CD4-positive, alpha-beta T cell (primary cell): ENCODE data around the gene CHRM4. TPM values are rescaled to one million over a fixed set of nuclear protein-coding genes. Genes with fewer than 3 reads are reported as not detected.
A peak's percentile ranks its signal among the peaks of the same experiment; 100 is the strongest.

Experiments
- ATAC-seq: fragments of 200-7000 bp; cut with Tn5 transposase; one replicate; pipeline ENCODE4 v1.10.0; 2022; ENCODE audit warnings: mild to moderate bottlenecking; ENCODE audit not compliant: poor library complexity
- CTCF ChIA-PET: fragments of 350-600 bp; sonication (Branson Sonifier 250); formaldehyde crosslinking; loops from one replicate; lab custom pipeline; 2021; ENCODE audit warnings: antibody characterized with exemption, inconsistent platforms; lab: Charles Lee
- POLR2A ChIA-PET: fragments of 350-600 bp; sonication (Branson Sonifier 250); formaldehyde crosslinking; loops from one replicate; lab custom pipeline; 2021; ENCODE audit warnings: antibody characterized with exemption, inconsistent platforms; lab: Charles Lee
- DNase-seq, 14 experiments: peaks; one replicate each; pipeline ENCODE4 v3.0.0-alpha.2; 2013 to 2020; ENCODE audit warnings: mixed read lengths in 2 of 14
- H3K27ac ChIP-seq, 2 donors: one replicate each; pipeline versions ENCODE4 v1.5.1 to v1.7.0; 2013; ENCODE audit warnings: low read length in 2 of 2, low read depth in 1 of 2, mild to moderate bottlenecking in 1 of 2
- H3K27me3 ChIP-seq, 2 experiments: 1 replicate in 1 of 2; 2 replicates in 1 of 2; pipeline versions ENCODE4 v1.6.1 to v1.7.0; 2013; ENCODE audit warnings: low read length in 2 of 2, control low read depth in 1 of 2, mild to moderate bottlenecking in 1 of 2, moderate library complexity in 1 of 2; ENCODE audit not compliant: insufficient read depth in 2 of 2, control insufficient read depth in 1 of 2
- H3K36me3 ChIP-seq: one replicate; pipeline ENCODE4 v1.6.1; 2013; ENCODE audit warnings: low read length, control low read depth; ENCODE audit not compliant: insufficient read depth
- H3K4me1 ChIP-seq: one replicate; pipeline ENCODE4 v1.6.1; 2013; ENCODE audit warnings: low read length, control low read depth; ENCODE audit not compliant: insufficient read depth
- H3K4me3 ChIP-seq: one replicate; pipeline ENCODE4 v1.5.1; 2013; ENCODE audit warnings: mild to moderate bottlenecking, low read length, moderate library complexity
- H3K9me3 ChIP-seq, 2 experiments: 1 replicate in 1 of 2; 2 replicates in 1 of 2; pipeline versions ENCODE4 v1.6.1 to v1.7.0; 2013; ENCODE audit warnings: low read length in 2 of 2, mild to moderate bottlenecking in 2 of 2, control low read depth in 1 of 2, moderate library complexity in 1 of 2; ENCODE audit not compliant: control insufficient read depth in 1 of 2, insufficient read depth in 1 of 2
- H3K27ac Mint-ChIP-seq: one replicate; pipeline ENCODE4 v1.8.0; 2020; ENCODE audit warnings: mixed read lengths
- H3K27me3 Mint-ChIP-seq: one replicate; pipeline ENCODE4 v1.8.0; 2021; ENCODE audit warnings: mixed read lengths
- H3K36me3 Mint-ChIP-seq: one replicate; pipeline ENCODE4 v1.8.0; 2021; ENCODE audit warnings: low read depth, mixed read lengths
- H3K4me1 Mint-ChIP-seq: one replicate; pipeline ENCODE4 v1.8.0; 2021; ENCODE audit warnings: low read depth, mixed read lengths
- H3K4me3 Mint-ChIP-seq: one replicate; pipeline ENCODE4 v1.8.0; 2020; ENCODE audit warnings: mild to moderate bottlenecking, mixed read lengths
- H3K9me3 Mint-ChIP-seq: one replicate; pipeline ENCODE4 v1.8.0; 2020; ENCODE audit warnings: mixed read lengths
- CTCF ChIP-seq: fragments of 200-600 bp; IDR thresholded peaks from one replicate; pipeline ENCODE4 v1.8.0; 2022; ENCODE audit warnings: antibody characterized with exemption, mild to moderate bottlenecking
- intact Hi-C, 2 experiments: fragments of 100-400 bp; cut with DNase I in 1 of 2; cut with micrococcal nuclease in 1 of 2; formaldehyde crosslinking; loops; one replicate each; pipeline versions ENCODE4 v1.15.1 to v1.9.0; 2023 to 2025; cut with DNase I, micrococcal nuclease
- total RNA-seq, 174 experiments: library from RNA in 2 of 174; stranded (reverse) in 2 of 174; gene quantifications; one replicate each; pipeline ENCODE4 v1.2.3 and lab custom pipeline; 2021 to 2026

The CHRM4 gene
- total RNA-seq, 2 experiments from 2014 or later = 3.2 to 3.7 TPM

- DNase-seq (no peak), ATAC-seq (no peak)
- Histone ChIP-seq H3K27ac (peak overlapping the region; percentile 71 to 77), H3K27me3 (no peaks in the 10 kb centered on the region), H3K36me3 (peaks cover 38% of the 10 kb centered on the region), H3K9me3 (no peaks in the 10 kb centered on the region), H3K4me1 (peaks cover 87% of the 10 kb centered on the region), H3K4me3 (peak overlapping the region; percentile 56)
- Mint-ChIP-seq H3K36me3 (peaks cover 51% of the 10 kb centered on the region), H3K27ac (peak overlapping the region; percentile 89), H3K4me3 (peak overlapping the region; percentile 75), H3K4me1 (peaks cover 73% of the 10 kb centered on the region), H3K27me3 (no peaks in the 10 kb centered on the region), H3K9me3 (no peaks in the 10 kb centered on the region)
- POLR2A ChIA-PET = interaction anchor here (0.9 to 14.3 kb wide), 10 partner anchors 9 to 349 kb away, joined by 3 to 266 read pairs (median 8); partner anchors contain the start of gene ZNF408
- TF ChIP-seq CTCF = no peak
- intact Hi-C loops = loop anchor here (1.0 to 5.0 kb wide), 3 partner anchors 16 to 186 kb away; no protein-coding TSS in a partner anchor
- CTCF ChIA-PET = interaction anchor here (0.8 to 3.5 kb wide), 14 partner anchors 9 to 386 kb away, joined by 3 to 40 read pairs (median 4); partner anchors contain the start of gene ATG13
These were observed 40.0 kb downstream of the CHRM4 start for GRCh38 chr11:46351606-46352005.

- DNase-seq = no peak
- H3K4me1 ChIP-seq = peaks cover 87% of the 10 kb centered on the region
- Mint-ChIP-seq H3K27ac (peak overlapping the region; percentile 89), H3K4me1 (peaks cover 73% of the 10 kb centered on the region), H3K4me3 (peak overlapping the region; percentile 75), H3K27me3 (no peaks in the 10 kb centered on the region), H3K36me3 (peaks cover 51% of the 10 kb centered on the region), H3K9me3 (no peaks in the 10 kb centered on the region)
- no peaks in the 10 kb centered on the region for H3K9me3 ChIP-seq
- H3K4me3 ChIP-seq = peak overlapping the region; percentile 56
- no peak for ATAC-seq
- no peaks in the 10 kb centered on the region for H3K27me3 ChIP-seq
- peaks cover 35% of the 10 kb centered on the region for H3K36me3 ChIP-seq
- intact Hi-C loops = loop anchor here (5.0 kb wide), 2 partner anchors 54 to 186 kb away; no protein-coding TSS in a partner anchor
- peak overlapping the region; percentile 59 to 65 for H3K27ac ChIP-seq
- ChIA-PET CTCF (interaction anchor here (0.8 to 3.5 kb wide), 6 partner anchors 10 to 38 kb away, joined by 3 to 40 read pairs (median 14); no protein-coding TSS in a partner anchor), POLR2A (interaction anchor here (1.1 to 14.3 kb wide), 4 partner anchors 9 to 18 kb away, joined by 3 to 266 read pairs (median 8); no protein-coding TSS in a partner anchor)
- no peak for TF ChIP-seq CTCF
These were observed 40.4 kb downstream of the CHRM4 start for GRCh38 chr11:46351148-46351547.

GRCh38 chr11:46350695-46351094 is 40.9 kb downstream of the CHRM4 start:
- intact Hi-C loops = loop anchor here (1.0 to 5.0 kb wide), 3 partner anchors 31 to 187 kb away; partner anchors contain the start of gene MDK (in 1 of the 2)
- ATAC-seq (no peak), DNase-seq (no peak)
- Histone ChIP-seq H3K4me3 (no peak overlapping the region), H3K9me3 (no peaks in the 10 kb centered on the region), H3K27me3 (no peaks in the 10 kb centered on the region), H3K4me1 (peaks cover 87% of the 10 kb centered on the region), H3K36me3 (peaks cover 32% of the 10 kb centered on the region), H3K27ac (peak overlapping the region; percentile 59 to 65)
- Mint-ChIP-seq H3K9me3 (no peaks in the 10 kb centered on the region), H3K4me1 (peaks cover 75% of the 10 kb centered on the region), H3K27ac (peak overlapping the region; percentile 89), H3K36me3 (peaks cover 47% of the 10 kb centered on the region), H3K4me3 (peak overlapping the region; percentile 66), H3K27me3 (no peaks in the 10 kb centered on the region)
- ChIA-PET POLR2A (interaction anchor here (1.1 to 14.3 kb wide), 3 partner anchors 8 to 18 kb away, joined by 4 to 266 read pairs (median 10); no protein-coding TSS in a partner anchor), CTCF (interaction anchor here (1.5 to 3.5 kb wide), 3 partner anchors 11 to 38 kb away, joined by 4 to 40 read pairs (median 32); no protein-coding TSS in a partner anchor)
- TF ChIP-seq CTCF = no peak
